Prostate gland (tissue), 2 donors: ENCODE results near the gene HLA-DOB.

Experiments
- POLR2A ChIP-seq: fragments of 450-650 bp; IDR thresholded peaks from one replicate; pipeline ENCODE4 v1.6.1; 2016; ENCODE audit warnings: antibody characterized with exemption, mild to moderate bottlenecking
- POLR2AphosphoS5 ChIP-seq: sonication (generic); formaldehyde crosslinking; IDR thresholded peaks from one replicate; pipeline ENCODE4 v1.6.1; 2017; ENCODE audit warnings: antibody characterized with exemption
- TF ChIP-seq, protein P1 (sequence below), 4 experiments: fragments of 200-600 bp in 2 of 4; fragments of 450-650 bp in 2 of 4; sonication (generic) in 2 of 4; IDR thresholded peaks; 1 replicate in 3 of 4; 2 replicates in 1 of 4; pipeline ENCODE4 v1.5.1; 2016 to 2019; ENCODE audit warnings: antibody characterized with exemption in 4 of 4, mild to moderate bottlenecking in 2 of 4, moderate library complexity in 2 of 4

DNA sequence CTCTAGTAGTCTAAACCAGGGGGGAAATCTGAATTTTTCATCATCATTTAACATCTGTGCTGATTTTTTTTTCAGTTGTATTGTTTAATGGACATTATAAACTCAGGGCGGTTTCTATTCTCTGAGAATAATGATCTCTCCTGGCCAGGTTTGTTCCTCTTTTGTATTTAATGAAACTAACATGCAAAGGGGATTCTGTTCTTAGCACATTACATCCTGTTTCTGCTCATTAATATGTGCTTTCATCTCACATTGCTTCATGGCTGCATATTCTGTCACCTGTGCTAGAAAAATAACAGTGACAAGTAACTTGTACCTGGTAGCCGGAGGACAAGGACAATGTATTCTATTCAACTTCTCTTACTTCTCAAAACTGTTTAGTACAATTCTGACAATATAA, 806 bp downstream of the HLA-DOB start:
- TF ChIP-seq, protein P1, sequence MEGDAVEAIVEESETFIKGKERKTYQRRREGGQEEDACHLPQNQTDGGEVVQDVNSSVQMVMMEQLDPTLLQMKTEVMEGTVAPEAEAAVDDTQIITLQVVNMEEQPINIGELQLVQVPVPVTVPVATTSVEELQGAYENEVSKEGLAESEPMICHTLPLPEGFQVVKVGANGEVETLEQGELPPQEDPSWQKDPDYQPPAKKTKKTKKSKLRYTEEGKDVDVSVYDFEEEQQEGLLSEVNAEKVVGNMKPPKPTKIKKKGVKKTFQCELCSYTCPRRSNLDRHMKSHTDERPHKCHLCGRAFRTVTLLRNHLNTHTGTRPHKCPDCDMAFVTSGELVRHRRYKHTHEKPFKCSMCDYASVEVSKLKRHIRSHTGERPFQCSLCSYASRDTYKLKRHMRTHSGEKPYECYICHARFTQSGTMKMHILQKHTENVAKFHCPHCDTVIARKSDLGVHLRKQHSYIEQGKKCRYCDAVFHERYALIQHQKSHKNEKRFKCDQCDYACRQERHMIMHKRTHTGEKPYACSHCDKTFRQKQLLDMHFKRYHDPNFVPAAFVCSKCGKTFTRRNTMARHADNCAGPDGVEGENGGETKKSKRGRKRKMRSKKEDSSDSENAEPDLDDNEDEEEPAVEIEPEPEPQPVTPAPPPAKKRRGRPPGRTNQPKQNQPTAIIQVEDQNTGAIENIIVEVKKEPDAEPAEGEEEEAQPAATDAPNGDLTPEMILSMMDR (IDR thresholded peaks at IDR 0.05), result no peak
- TF ChIP-seq POLR2A (no peak), POLR2AphosphoS5 (no peak)
